GM12878 (cell line): ENCODE data around the gene NTPCR. TPM values are rescaled to one million over a fixed set of nuclear protein-coding genes. Genes with fewer than 3 reads are reported as not detected.

Experiments used
- ATF2 ChIP-seq: IDR thresholded peaks from 2 replicates; pipeline ENCODE4 v1.6.1; 2012; ENCODE audit warnings: low read length, inconsistent platforms
- CBFB ChIP-seq: IDR thresholded peaks from 2 replicates; pipeline ENCODE4 v1.6.1; 2016; ENCODE audit warnings: antibody characterized with exemption, low read depth
- CBX3 ChIP-seq: fragments of 200-600 bp; sonication (generic); IDR thresholded peaks from 2 replicates; pipeline ENCODE4 v1.6.1; 2016; ENCODE audit warnings: low read depth, borderline replicate concordance
- E2F8 ChIP-seq: fragments of 450-650 bp; IDR thresholded peaks from 2 replicates; pipeline ENCODE4 v1.6.1; 2018; ENCODE audit warnings: mild to moderate bottlenecking, low read depth, moderate library complexity; ENCODE audit not compliant: partially characterized antibody
- ESRRA ChIP-seq: IDR thresholded peaks from 2 replicates; pipeline ENCODE4 v1.6.1; 2012; ENCODE audit warnings: mild to moderate bottlenecking, low read length, improper control_type of control experiment
- IRF3 ChIP-seq: fragments of 450-650 bp; IDR thresholded peaks from 2 replicates; pipeline ENCODE4 v1.6.1; 2014; ENCODE audit warnings: mild to moderate bottlenecking
- KDM1A ChIP-seq: fragments of 200-600 bp; sonication (generic); IDR thresholded peaks from 2 replicates; pipeline ENCODE4 v1.6.1; 2016; ENCODE audit warnings: borderline replicate concordance
- RELB ChIP-seq: fragments of 450-650 bp; IDR thresholded peaks from 2 replicates; pipeline ENCODE4 v1.6.1; 2017; ENCODE audit warnings: low read depth, mild to moderate bottlenecking, moderate library complexity
- SUPT20H ChIP-seq: IDR thresholded peaks from 2 replicates; pipeline ENCODE4 v1.6.1; 2011; ENCODE audit warnings: low read depth, mild to moderate bottlenecking, low read length, moderate library complexity, borderline replicate concordance; ENCODE audit not compliant: control insufficient read depth
- polyA plus RNA-seq, 11 experiments: library from polyadenylated mRNA; depleted of rRNA in 4 of 11; unstranded in 6 of 11; stranded (reverse) in 5 of 11; fragments of >200 nt; fragmentation: Nextera tagmentation in 4 of 11; fragmentation: Illumina TruSeq in 1 of 11; extraction: Ambion mirVana in 4 of 11; extraction: Trizol in 1 of 11; gene quantifications; 1 replicate in 1 of 11; 2 replicates in 10 of 11; pipeline versions ENCODE4 v1.2.1 to v1.2.3, GENCODE V29; 2011 to 2016; ENCODE audit warnings: inconsistent platforms in 2 of 11, missing spikeins in 2 of 11, low read depth in 1 of 11
- total RNA-seq, 4 experiments: library from RNA; depleted of rRNA in 3 of 4; stranded (reverse); fragments of >200 nt in 3 of 4; fragmentation: Illumina TruSeq in 1 of 4; extraction: Trizol in 1 of 4; gene quantifications; 2 replicates each; pipeline versions ENCODE4 v1.2.1 to v1.2.3, GENCODE V29; 2013 to 2021

Gene NTPCR
- total and polyA plus RNA-seq, 10 of the 15 experiments (the other 5 are each of a cell fraction or from before 2014, with no cell fraction given), result 25.4 to 109 (median 56.6) TPM

GRCh38 chr1:232949636-232950196 lies 695 bp upstream of the NTPCR start (continued):
- TF ChIP-seq CBFB (no peak), SUPT20H (no peak), ESRRA (no peak), IRF3 (no peak), RELB (no peak), E2F8 (no peak), CBX3 (no peak), ATF2 (no peak), KDM1A (no peak)
